K562 (cell line): ENCODE results near the gene APPBP2. TPM values are rescaled to one million over a fixed set of nuclear protein-coding genes. Genes with fewer than 3 reads are reported as not detected.

Experiments
- ATAC-seq: fragments of 200-7000 bp; cut with Tn5 transposase; 3 replicates; pipeline ENCODE4 v1.9.1; 2020; ENCODE audit warnings: moderate library complexity
- BruUV-seq: library from RNA; stranded (reverse); fragments of 400-500 nt; replicated peaks from 2 replicates; lab custom pipeline; 2021; lab: Mats Ljungman, UMichigan
- CTCF ChIA-PET: fragments of 300-600 bp; formaldehyde crosslinking; extraction: SDS; loops from one replicate; lab custom pipeline; 2021; ENCODE audit warnings: low intra/inter-chr PET ratio; lab: Yijun Ruan, JAX
- POLR2A ChIA-PET: fragments of 300-600, 350-650 bp; sonication (Branson Sonifier 250); formaldehyde crosslinking; extraction: SDS; loops from one replicate; lab custom pipeline; 2021; ENCODE audit warnings: antibody characterized with exemption, inconsistent platforms; lab: Yijun Ruan, JAX
- DNase-seq, 4 experiments: peaks; one replicate each; pipeline versions ENCODE4 v3.0.0 to v3.0.0-alpha.2; 2011 to 2018; ENCODE audit warnings: low spot score in 3 of 4, mixed read lengths in 3 of 4; ENCODE audit errors: extremely low read depth in 1 of 4
- FAIRE-seq: peaks from 2 replicates; lab custom pipeline; 2011; peaks lifted over from hg19 to GRCh38; lab: Jason Lieb, UNC
- H2AFZ ChIP-seq: 2 replicates; pipeline ENCODE4 v1.6.0; 2011; ENCODE audit warnings: low read depth, low read length, control low read depth, inconsistent platforms
- H3K27ac ChIP-seq: fragments of 200-600 bp; 3 replicates; pipeline ENCODE4 v1.8.0; 2011; ENCODE audit warnings: low read depth, mild to moderate bottlenecking, control low read depth, inconsistent platforms, low read length, moderate library complexity, mixed read lengths; ENCODE audit errors: extremely low read depth
- H3K27me3 ChIP-seq, 2 experiments: fragments of 300-600 bp in 1 of 2; 2 replicates in 1 of 2; 3 replicates in 1 of 2; pipeline versions ENCODE4 v1.6.0 to v1.8.0; 2011; ENCODE audit warnings: inconsistent platforms in 2 of 2, low read length in 2 of 2, mild to moderate bottlenecking in 1 of 2, mixed read lengths in 1 of 2, moderate library complexity in 1 of 2; ENCODE audit not compliant: control insufficient read depth in 2 of 2, insufficient read depth in 2 of 2
- H3K36me3 ChIP-seq: fragments of 300-600 bp; 3 replicates; pipeline ENCODE4 v1.8.0; 2011; ENCODE audit warnings: mild to moderate bottlenecking, low read length, inconsistent platforms; ENCODE audit not compliant: control insufficient read depth, insufficient read depth
- H3K4me1 ChIP-seq, 2 experiments: fragments of 200-600 bp in 1 of 2; replicated peaks in 1 of 2; 2 replicates in 1 of 2; 3 replicates in 1 of 2; pipeline versions ENCODE4 v1.5.1 to v1.8.0; 2011; ENCODE audit warnings: inconsistent platforms in 2 of 2, low read length in 2 of 2, mild to moderate bottlenecking in 1 of 2, mixed read lengths in 1 of 2, moderate library complexity in 1 of 2; ENCODE audit not compliant: control insufficient read depth in 2 of 2, insufficient read depth in 2 of 2
- H3K4me2 ChIP-seq: 2 replicates; pipeline ENCODE4 v1.6.1; 2011; ENCODE audit warnings: low read length, control low read depth, inconsistent platforms, mixed read lengths; ENCODE audit not compliant: insufficient read depth
- H3K4me3 ChIP-seq: fragments of 200-600 bp; sonication (generic), shearing (Covaris generic); 2 replicates; pipeline ENCODE4 v1.5.1; 2016; ENCODE audit warnings: control low read depth, inconsistent platforms
- H3K79me2 ChIP-seq: fragments of 200-600 bp; 3 replicates; pipeline ENCODE4 v1.8.0; 2011; ENCODE audit warnings: low read length, inconsistent platforms; ENCODE audit not compliant: control insufficient read depth, insufficient read depth
- H3K9ac ChIP-seq, 2 experiments: 2 replicates each; pipeline versions ENCODE4 v1.6.0 to v1.6.1; 2011; ENCODE audit warnings: low read depth in 2 of 2, low read length in 2 of 2, control low read depth in 1 of 2, inconsistent platforms in 1 of 2, mild to moderate bottlenecking in 1 of 2, mixed read lengths in 1 of 2; ENCODE audit not compliant: insufficient read depth in 1 of 2
- H3K9me1 ChIP-seq: one replicate; pipeline ENCODE4 v1.6.0; 2011; ENCODE audit warnings: inconsistent platforms, mild to moderate bottlenecking, low read length, moderate library complexity; ENCODE audit not compliant: control insufficient read depth, insufficient read depth
- H3K9me3 ChIP-seq: replicated peaks from 2 replicates; pipeline ENCODE4 v1.5.1; 2011; ENCODE audit warnings: low read depth, low read length, inconsistent platforms; ENCODE audit not compliant: control insufficient read depth, insufficient read depth
- H4K20me1 ChIP-seq: replicated peaks from 2 replicates; pipeline ENCODE4 v1.6.1; 2011; ENCODE audit warnings: low read length, inconsistent platforms, mixed read lengths; ENCODE audit not compliant: control insufficient read depth, insufficient read depth
- BACH1 ChIP-seq: fragments of 200-800 bp; sonication (Bioruptor generic); IDR thresholded peaks from 2 replicates; pipeline ENCODE4 v1.6.1; 2016; ENCODE audit warnings: missing genetic modification characterization, missing compliant biosample characterization
- EGR1 ChIP-seq: fragments of 450-650 bp; conservative IDR thresholded peaks from 2 replicates; pipeline ENCODE4 v1.6.1; 2017; ENCODE audit warnings: mild to moderate bottlenecking
- FOXJ2 ChIP-seq: fragments of 200-800 bp; sonication (Bioruptor generic); IDR thresholded peaks from 2 replicates; pipeline ENCODE4 v1.6.1; 2016; ENCODE audit warnings: missing genetic modification characterization, missing compliant biosample characterization
- MBD1 ChIP-seq: fragments of 250-450 bp; sonication (Bioruptor Pico); IDR thresholded peaks from 2 replicates; pipeline ENCODE4 v1.8.0; 2022; ENCODE audit warnings: inconsistent platforms
- MCM2 ChIP-seq: fragments of 450-650 bp; IDR thresholded peaks from 2 replicates; pipeline ENCODE4 v1.6.1; 2017; ENCODE audit warnings: low read depth, mild to moderate bottlenecking
- NCOR1 ChIP-seq: fragments of 450-650 bp; IDR thresholded peaks from 2 replicates; pipeline ENCODE4 v1.6.1; 2016; ENCODE audit warnings: mild to moderate bottlenecking, moderate library complexity
- PTRF ChIP-seq: fragments of 450-650 bp; IDR thresholded peaks from 2 replicates; pipeline ENCODE4 v1.6.1; 2016; ENCODE audit warnings: mild to moderate bottlenecking, missing genetic modification characterization, missing compliant biosample characterization
- ZBTB11 ChIP-seq, 3 experiments: fragments of 200-800 bp in 1 of 3; fragments of 250-450 bp in 1 of 3; fragments of 450-650 bp in 1 of 3; sonication (Bioruptor Pico) in 1 of 3; sonication (Bioruptor generic) in 1 of 3; formaldehyde crosslinking in 1 of 3; IDR thresholded peaks; 2 replicates each; pipeline versions ENCODE4 v1.6.1 to v1.8.0; 2016 to 2022; ENCODE audit warnings: mild to moderate bottlenecking in 2 of 3, missing genetic modification characterization in 2 of 3, missing compliant biosample characterization in 1 of 3, moderate library complexity in 1 of 3
- ZNF444 ChIP-seq: fragments of 250-450 bp; sonication (Bioruptor Pico); IDR thresholded peaks from 2 replicates; pipeline ENCODE4 v1.4.0; 2020; ENCODE audit warnings: mild to moderate bottlenecking, moderate library complexity
- WGBS: fragments of 100-300 bp; shearing (Covaris generic); methylation state at CpG from one replicate; pipeline ENCODE4 v1.1.6; 2016; ENCODE audit warnings: low coverage, mixed read lengths; ENCODE audit not compliant: insufficient coverage; ENCODE audit errors: missing lambda C conversion rate; 5-methylcytosine and 5-hydroxymethylcytosine counted together
- in situ Hi-C: fragments of 300-500 bp; cut with MboI; formaldehyde crosslinking; loops from 4 replicates; pipeline ENCODE4 v1.15.0; 2018; ENCODE audit warnings: inconsistent platforms, mixed read lengths
- intact Hi-C: fragments of 100-400 bp; cut with micrococcal nuclease; formaldehyde crosslinking; loops from 2 replicates; pipeline ENCODE4 v1.14.2; 2022
- polyA plus RNA-seq, 8 experiments: library from polyadenylated mRNA; depleted of rRNA in 4 of 8; stranded (reverse) in 5 of 8; unstranded in 3 of 8; fragments of >200 nt; fragmentation: Nextera tagmentation in 2 of 8; fragmentation: Illumina TruSeq in 1 of 8; extraction: Ambion mirVana in 2 of 8; extraction: Trizol in 1 of 8; gene quantifications; 2 replicates each; pipeline versions ENCODE4 v1.2.1 to v1.2.3, GENCODE V29; 2011 to 2014; ENCODE audit warnings: inconsistent platforms in 1 of 8, missing spikeins in 1 of 8
- total RNA-seq, 7 experiments: library from RNA; depleted of rRNA in 6 of 7; stranded (reverse); fragments of >200 nt in 6 of 7; fragmentation: Illumina TruSeq in 2 of 7; extraction: Trizol in 2 of 7; gene quantifications; 2 replicates each; pipeline versions ENCODE4 v1.2.1 to v1.2.3, GENCODE V29; 2011 to 2021; ENCODE audit warnings: low replicate concordance in 1 of 7

Gene APPBP2
- total and polyA plus RNA-seq, 9 of the 15 experiments (the other 6 are each of a cell fraction or from before 2014, with no cell fraction given): 2.7 to 16.8 (median 6.9) TPM

DNA sequence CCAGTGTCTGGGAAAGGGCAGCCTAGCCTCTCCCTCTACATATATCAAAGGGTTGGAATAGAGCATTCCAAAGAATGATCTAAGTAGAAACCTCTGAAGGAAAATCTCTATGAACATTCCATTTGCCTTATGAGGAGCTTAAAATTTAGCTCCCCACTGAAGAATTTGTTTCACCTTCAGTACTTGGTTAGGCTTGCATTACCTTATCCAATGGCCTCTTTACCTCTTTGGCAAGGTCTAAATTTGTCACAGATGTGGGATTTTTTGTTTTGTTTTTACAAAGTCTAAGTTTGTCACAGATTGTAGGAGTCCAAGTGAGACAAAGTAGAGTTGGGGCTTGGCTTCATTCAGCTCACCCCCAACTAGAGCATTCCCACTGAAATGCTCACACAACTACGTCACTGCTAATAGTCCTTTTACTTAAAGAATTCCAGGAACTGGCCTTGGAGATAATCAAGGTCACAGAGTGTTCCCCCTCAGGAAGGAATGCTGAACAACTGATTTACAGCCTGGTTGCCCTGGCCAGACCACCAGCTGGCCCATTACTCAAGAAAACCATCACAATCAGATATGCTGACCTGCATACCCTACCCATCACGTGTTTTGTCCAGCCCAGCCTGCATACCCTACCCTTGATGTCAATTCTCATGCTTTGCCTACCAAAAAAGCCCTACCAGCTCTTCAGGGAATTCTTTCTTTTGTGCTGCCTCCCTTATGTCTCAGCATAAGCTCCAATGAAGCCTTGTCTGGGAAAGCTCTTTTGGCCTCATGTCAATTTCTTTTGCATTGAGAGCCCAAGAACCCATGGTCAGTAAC, 47.4 kb upstream of the APPBP2 start:
- DNase-seq: no peak
- H3K9me1 ChIP-seq: no peaks in the 10 kb centered on the region
- H2AFZ ChIP-seq: no peak overlapping the region
- H3K79me2 ChIP-seq: no peaks in the 10 kb centered on the region
- H4K20me1 ChIP-seq: no peaks in the 10 kb centered on the region
- CTCF ChIA-PET: no interaction called here
- H3K27ac ChIP-seq: no peak overlapping the region
- H3K9me3 ChIP-seq: no peaks in the 10 kb centered on the region
- peak; percentile 59 for FAIRE-seq
- 31% methylated on average over 2 of the region's 2 CpGs for WGBS
- H3K36me3 ChIP-seq: no peaks in the 10 kb centered on the region
- H3K9ac ChIP-seq: no peak overlapping the region
- H3K27me3 ChIP-seq: no peaks in the 10 kb centered on the region
- POLR2A ChIA-PET: no interaction called here
- H3K4me1 ChIP-seq: no peaks in the 10 kb centered on the region; a peak in 1 of 5 replicates
- ATAC-seq: no peak
- intact Hi-C loops (no loop called here), in situ Hi-C loops (no loop called here)
- no peak overlapping the region for H3K4me2 ChIP-seq
- no peak for TF ChIP-seq NCOR1
- no peak for TF ChIP-seq PTRF (tag)
- no peak for TF ChIP-seq MBD1
- no peak for TF ChIP-seq ZNF444 (CRISPR knock-in tag)
- no peak for TF ChIP-seq MCM2
- TF ChIP-seq ZBTB11 (CRISPR knock-in tag; IDR thresholded peaks at IDR 0.05): peak in 1 of 3 experiments; percentile 30; a peak in 1 of 6 replicates
- no peak for TF ChIP-seq FOXJ2 (tag)
- no peak for TF ChIP-seq EGR1
- TF ChIP-seq BACH1 (tag): 0 out of 2 replicates have a peak, but pooled peaks have one; percentile 13
- BruUV-seq: no TSS peak
- no peak overlapping the region for H3K4me3 ChIP-seq
